GM10266 (cell line): ENCODE data around the gene ADGRB3.
"Not testable (repeated sequence)": the region's sequence is repeated elsewhere in the genome, so short reads cannot be mapped to it uniquely, and the experiment has no call there.

Source experiments
- DNase-seq: peaks from one replicate; pipeline ENCODE4 v3.0.0; 2012; ENCODE audit errors: extremely low spot score
- CTCF ChIP-seq: IDR thresholded peaks from 2 replicates; pipeline ENCODE4 v1.5.1; 2012; ENCODE audit warnings: mild to moderate bottlenecking, low read depth; ENCODE audit not compliant: control insufficient read depth, insufficient read depth; ENCODE audit errors: missing control alignments

Gene ADGRB3

DNA sequence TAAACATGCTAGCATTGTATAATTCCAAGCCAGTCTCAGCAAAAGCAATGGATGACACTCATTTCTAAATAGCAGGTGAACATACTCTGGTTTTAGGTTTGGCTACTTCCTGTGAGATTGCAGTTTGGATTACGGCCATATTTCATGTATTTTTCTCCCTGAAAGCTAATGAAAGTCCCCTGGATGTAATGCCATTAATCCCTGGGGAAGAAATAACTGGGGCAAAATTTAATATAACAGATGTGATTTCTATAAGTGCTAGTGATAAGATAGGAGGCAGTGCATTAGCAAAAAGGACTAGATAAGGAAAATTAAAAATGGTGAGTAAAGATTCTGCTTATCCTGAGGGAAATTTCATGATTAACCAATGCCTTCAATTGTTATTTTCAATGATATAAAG lies 238.2 kb downstream of the ADGRB3 start:
- TF ChIP-seq CTCF = no peak
- DNase-seq = no peak

GRCh38 chr6:68874747-68875146 lies 239.7 kb downstream of the ADGRB3 start:
- TF ChIP-seq CTCF = no peak
- no peak for DNase-seq

DNA sequence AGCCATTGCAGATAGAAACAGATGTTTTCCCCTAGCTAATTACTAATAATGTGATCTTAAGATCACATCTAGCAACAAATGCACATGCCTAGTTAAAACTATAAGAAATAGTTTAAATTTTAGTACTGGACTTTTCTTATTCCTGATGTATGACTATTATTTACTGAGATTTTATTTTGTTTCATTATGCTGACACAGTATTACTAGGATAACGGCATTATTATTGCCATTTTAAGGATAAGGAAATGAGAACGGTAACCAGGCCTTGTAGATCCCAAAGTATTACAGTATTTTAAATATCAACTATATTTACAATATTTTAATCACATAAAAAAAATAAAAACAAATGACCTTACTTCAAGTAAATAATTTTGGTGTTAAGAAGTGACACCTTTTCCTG lies 240.3 kb downstream of the ADGRB3 start:
- TF ChIP-seq CTCF = no peak
- no peak for DNase-seq

DNA sequence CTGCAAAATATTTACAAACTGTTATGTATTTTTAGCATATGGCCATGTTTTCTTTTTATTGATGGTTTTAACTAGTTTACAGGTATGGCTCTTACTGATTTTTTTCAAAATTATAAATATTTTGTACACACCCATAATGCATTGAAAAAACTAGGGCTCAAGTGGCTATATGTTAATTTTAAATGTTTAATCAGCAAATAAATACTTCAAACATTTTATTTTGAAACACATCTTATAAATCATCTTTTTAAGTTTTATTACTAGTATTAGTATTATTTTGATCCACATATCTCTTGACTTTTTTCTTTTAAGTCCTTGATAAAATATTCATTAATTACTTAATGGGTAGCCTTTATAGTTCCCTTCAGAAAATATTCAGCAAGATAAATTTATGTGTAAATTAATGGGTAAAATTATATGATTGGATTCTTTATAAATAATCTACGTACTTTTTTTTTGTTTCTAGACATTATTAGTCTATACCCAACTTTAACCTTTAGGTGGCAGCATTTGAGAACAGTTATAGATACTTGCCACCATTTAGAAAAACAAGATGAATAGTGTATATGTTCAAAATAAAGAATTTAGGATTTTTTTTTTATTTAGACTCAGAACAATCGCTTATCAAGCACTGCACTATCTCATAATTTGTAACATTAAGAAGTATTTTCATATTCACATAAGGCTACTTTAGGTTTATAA lies 241.9 kb downstream of the ADGRB3 start:
- TF ChIP-seq CTCF = peak; percentile 33
- peak; percentile 10 for DNase-seq

- DNase-seq = no peak
- TF ChIP-seq CTCF = no peak
Measured at GRCh38 chr6:68880050-68880813, 245.2 kb downstream of the ADGRB3 start.

DNA sequence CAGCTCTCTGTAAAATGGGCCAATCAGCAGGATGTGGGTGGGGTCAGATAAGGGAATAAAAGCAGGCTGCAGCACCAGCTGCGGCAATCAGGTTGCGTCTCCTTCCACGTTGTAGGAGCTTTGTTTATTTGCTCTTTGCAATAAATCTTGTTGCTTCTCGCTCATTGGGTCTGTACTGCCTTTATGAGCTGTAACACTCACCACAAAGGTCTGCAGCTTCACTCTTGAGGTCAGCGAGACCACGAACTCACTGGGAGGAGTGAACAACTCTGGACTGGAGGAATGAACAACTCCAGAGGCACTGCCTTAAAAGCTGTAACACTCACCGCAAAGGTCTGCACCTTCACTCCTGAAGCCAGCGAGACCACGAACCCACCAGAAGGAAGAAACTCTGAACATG lies 248.2 kb downstream of the ADGRB3 start:
- DNase-seq = not testable (repeated sequence)

DNA sequence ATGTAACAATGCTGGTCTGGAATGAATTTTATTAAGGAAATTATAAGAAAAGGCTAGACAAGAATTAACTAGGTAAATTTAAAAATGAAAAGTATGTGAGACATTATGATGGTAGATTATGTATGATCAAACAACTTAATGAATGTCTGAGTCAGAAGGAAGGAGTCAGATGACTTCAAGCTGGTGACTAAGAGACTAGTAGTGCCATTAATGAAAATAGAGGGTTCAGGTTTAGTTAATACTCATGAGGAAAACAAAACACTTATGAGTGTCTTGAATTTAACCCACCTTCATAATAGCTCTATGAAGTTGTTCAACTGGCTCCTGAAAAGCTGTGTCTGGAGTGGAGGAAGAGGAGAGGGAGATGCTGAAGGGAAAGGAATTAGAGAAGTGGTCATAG lies 256.3 kb downstream of the ADGRB3 start:
- no peak for DNase-seq
- no peak for TF ChIP-seq CTCF
